Kidney (tissue), 14 donors: ENCODE results near the gene PRRX2. TPM values are rescaled to one million over a fixed set of nuclear protein-coding genes. Genes with fewer than 3 reads are reported as not detected.

ENCODE experiments used
- DNase-seq, 5 donors: peaks; one replicate each; pipeline ENCODE4 v3.0.0-alpha.2; 2013 to 2020
- FAIRE-seq: peaks from 2 replicates; lab custom pipeline; 2012; peaks lifted over from hg19 to GRCh38; lab: Jason Lieb, UNC
- H3K27ac ChIP-seq, 2 donors: one replicate each; pipeline ENCODE4 v1.7.0; 2013; ENCODE audit warnings: low read depth in 2 of 2, low read length in 2 of 2, inconsistent platforms in 1 of 2
- H3K27me3 ChIP-seq: one replicate; pipeline ENCODE4 v1.7.1; 2013; ENCODE audit warnings: low read length, inconsistent platforms; ENCODE audit not compliant: control insufficient read depth, insufficient read depth
- H3K36me3 ChIP-seq, 3 donors: one replicate each; pipeline versions ENCODE4 v1.7.0 to v1.7.1; 2013; ENCODE audit warnings: low read length in 3 of 3, control low read depth in 1 of 3, inconsistent platforms in 1 of 3; ENCODE audit not compliant: insufficient read depth in 3 of 3, control insufficient read depth in 2 of 3
- H3K4me1 ChIP-seq, 3 donors: one replicate each; pipeline versions ENCODE4 v1.7.0 to v1.7.1; 2013; ENCODE audit warnings: low read length in 3 of 3, inconsistent platforms in 1 of 3, low read depth in 1 of 3; ENCODE audit not compliant: control insufficient read depth in 2 of 3, insufficient read depth in 2 of 3
- H3K4me3 ChIP-seq, 3 donors: one replicate each; pipeline versions ENCODE4 v1.7.0 to v1.8.1; 2013; ENCODE audit warnings: low read length in 3 of 3, control low read depth in 1 of 3, inconsistent platforms in 1 of 3
- H3K9ac ChIP-seq, 3 donors: one replicate each; pipeline versions ENCODE4 v1.7.0 to v1.7.1; 2013; ENCODE audit warnings: low read length in 3 of 3, control low read depth in 1 of 3, inconsistent platforms in 1 of 3
- H3K9me3 ChIP-seq, 3 donors: one replicate each; pipeline versions ENCODE4 v1.7.0 to v1.7.1; 2013; ENCODE audit warnings: low read length in 3 of 3, control low read depth in 1 of 3, inconsistent platforms in 1 of 3; ENCODE audit not compliant: control insufficient read depth in 2 of 3, insufficient read depth in 1 of 3
- CTCF ChIP-seq: IDR thresholded peaks from 3 replicates; pipeline ENCODE4 v1.5.1; 2012; ENCODE audit warnings: mild to moderate bottlenecking, moderate library complexity, borderline replicate concordance; ENCODE audit not compliant: insufficient read depth; ENCODE audit errors: extremely low read depth
- intact Hi-C: fragments of 100-400 bp; cut with DNase I; formaldehyde crosslinking; loops from one replicate; pipeline ENCODE4 v1.11.1; 2022
- polyA plus RNA-seq: library from polyadenylated mRNA; stranded (reverse); fragments of 350-450 nt; fragmentation: Illumina TruSeq; extraction: RNeasy Lipid Tissue Mini Kit (QIAGEN cat#74804); gene quantifications from one replicate; pipeline ENCODE4 v1.2.3, GENCODE V29; 2014; ENCODE audit warnings: low read depth, low replicate concordance; ENCODE audit not compliant: insufficient read depth
- total RNA-seq: library from RNA; stranded (reverse); fragmentation: NEBNext Ultra II Directional; extraction: Animal tissue kit (Norgen Biotek cat#: 25700); gene quantifications from one replicate; pipeline ENCODE4 v1.2.1, GENCODE V29; 2021
- donor health status: control.
- donor health status: control.
- donor health status: control.
- donor health status: control.
- donor health status: control.
- donor health status: DM: yes; HTN: yes; CAD: no.
- donor health status: Normal renal cell carcinoma (clear cell type).

The PRRX2 gene
- total and polyA plus RNA-seq, 2 donors from 2014 or later, result 1.8 to 2.3 TPM

- H3K27me3 ChIP-seq, result no peaks in the 10 kb centered on the region
- no peak overlapping the region for H3K4me3 ChIP-seq
- H3K4me1 ChIP-seq, result peaks cover 0 to 18% (median 8%) of the 10 kb centered on the region in 3 donors
- no peak for TF ChIP-seq CTCF
- no peak for DNase-seq
- FAIRE-seq, result no peak
- H3K9ac ChIP-seq, result no peak overlapping the region
- no peaks in the 10 kb centered on the region for H3K9me3 ChIP-seq
- intact Hi-C loops, result loop anchor here (10.0 kb wide), 1 partner anchor 140 kb away; no protein-coding TSS in a partner anchor
- no peaks in the 10 kb centered on the region for H3K36me3 ChIP-seq
- no peak overlapping the region for H3K27ac ChIP-seq
Observed at GRCh38 chr9:129644902-129645301, 20.5 kb upstream of the PRRX2 start.

- intact Hi-C loops, result loop anchor here (10.0 kb wide), 1 partner anchor 139 kb away; no protein-coding TSS in a partner anchor
- H3K4me3 ChIP-seq, result no peak overlapping the region
- no peak overlapping the region for H3K9ac ChIP-seq
- H3K4me1 ChIP-seq, result peaks cover 0 to 5% (median 0%) of the 10 kb centered on the region in 3 donors
- H3K36me3 ChIP-seq, result no peaks in the 10 kb centered on the region
- no peaks in the 10 kb centered on the region for H3K9me3 ChIP-seq
- no peak for TF ChIP-seq CTCF
- H3K27ac ChIP-seq, result no peak overlapping the region
- FAIRE-seq, result no peak
- no peaks in the 10 kb centered on the region for H3K27me3 ChIP-seq
- DNase-seq, result no peak
Observed at GRCh38 chr9:129646252-129646651, 19.2 kb upstream of the PRRX2 start.

GRCh38 chr9:129646654-129647053, 18.8 kb upstream of the PRRX2 start:
- Histone ChIP-seq H3K9me3 (no peaks in the 10 kb centered on the region), H3K27ac (no peak overlapping the region), H3K27me3 (no peaks in the 10 kb centered on the region), H3K4me1 (peaks cover 0 to 3% (median 0%) of the 10 kb centered on the region in 3 donors), H3K36me3 (no peaks in the 10 kb centered on the region), H3K4me3 (no peak overlapping the region), H3K9ac (no peak overlapping the region)
- TF ChIP-seq CTCF, result no peak
- no peak for FAIRE-seq
- DNase-seq, result no peak
- intact Hi-C loops, result loop anchor here (10.0 kb wide), 1 partner anchor 138 kb away; no protein-coding TSS in a partner anchor

- no peak overlapping the region for H3K4me3 ChIP-seq
- FAIRE-seq (no peak), DNase-seq (no peak)
- H3K27me3 ChIP-seq, result no peaks in the 10 kb centered on the region
- no peak overlapping the region for H3K27ac ChIP-seq
- H3K9ac ChIP-seq, result no peak overlapping the region
- intact Hi-C loops, result loop anchor here (10.0 kb wide), 1 partner anchor 137 kb away; no protein-coding TSS in a partner anchor
- H3K9me3 ChIP-seq, result no peaks in the 10 kb centered on the region
- H3K4me1 ChIP-seq, result no peaks in the 10 kb centered on the region
- no peak for TF ChIP-seq CTCF
- no peaks in the 10 kb centered on the region for H3K36me3 ChIP-seq
Observed at GRCh38 chr9:129647635-129648034, 17.8 kb upstream of the PRRX2 start.
